Activated CD8-positive, alpha-beta T cell treated with anti-CD3 and anti-CD28 coated beads for 36 hours (primary cell): Measurements from ENCODE around the gene UNKL. TPM values are rescaled to one million over a fixed set of nuclear protein-coding genes. Genes with fewer than 3 reads are reported as not detected.

Experiments
- ATAC-seq: fragments of 200-7000 bp; cut with Tn5 transposase; one replicate; pipeline ENCODE4 v1.10.0; 2021; ENCODE audit warnings: mild to moderate bottlenecking, moderate library complexity
- CTCF ChIA-PET: fragments of 350-600 bp; sonication (Branson Sonifier 250); formaldehyde crosslinking; loops from one replicate; lab custom pipeline; 2021; ENCODE audit warnings: antibody characterized with exemption; lab: Charles Lee
- POLR2A ChIA-PET: fragments of 350-600 bp; sonication (Branson Sonifier 250); formaldehyde crosslinking; loops from one replicate; lab custom pipeline; 2021; ENCODE audit warnings: antibody characterized with exemption; lab: Charles Lee
- DNase-seq: peaks from one replicate; pipeline ENCODE4 v3.0.0-alpha.2; 2020
- H3K27ac Mint-ChIP-seq: one replicate; pipeline ENCODE4 v1.8.0; 2021; ENCODE audit warnings: mild to moderate bottlenecking, mixed read lengths
- H3K27me3 Mint-ChIP-seq: one replicate; pipeline ENCODE4 v1.8.0; 2021; ENCODE audit warnings: mixed read lengths
- H3K36me3 Mint-ChIP-seq: one replicate; pipeline ENCODE4 v1.8.0; 2021; ENCODE audit warnings: low read depth, mixed read lengths
- H3K4me1 Mint-ChIP-seq: one replicate; pipeline ENCODE4 v1.8.0; 2021; ENCODE audit warnings: low read depth, mixed read lengths
- H3K4me3 Mint-ChIP-seq: one replicate; pipeline ENCODE4 v1.8.0; 2021; ENCODE audit warnings: mild to moderate bottlenecking, moderate library complexity, mixed read lengths
- H3K9me3 Mint-ChIP-seq: one replicate; pipeline ENCODE4 v1.8.0; 2021; ENCODE audit warnings: mixed read lengths
- intact Hi-C: fragments of 100-400 bp; cut with micrococcal nuclease; formaldehyde crosslinking; loops from one replicate; pipeline ENCODE4 v1.10.0; 2022
- total RNA-seq, 2 experiments: library from RNA; stranded (reverse); gene quantifications; one replicate each; pipeline ENCODE4 v1.2.3, GENCODE V29; 2021
- TF ChIP-seq, protein P1 (sequence below): fragments of 200-600 bp; IDR thresholded peaks from one replicate; pipeline ENCODE4 v1.8.0; 2022; ENCODE audit warnings: antibody characterized with exemption, mild to moderate bottlenecking

The UNKL gene
- total RNA-seq, 2 experiments from 2014 or later, result 32.4 to 38.1 TPM

DNA sequence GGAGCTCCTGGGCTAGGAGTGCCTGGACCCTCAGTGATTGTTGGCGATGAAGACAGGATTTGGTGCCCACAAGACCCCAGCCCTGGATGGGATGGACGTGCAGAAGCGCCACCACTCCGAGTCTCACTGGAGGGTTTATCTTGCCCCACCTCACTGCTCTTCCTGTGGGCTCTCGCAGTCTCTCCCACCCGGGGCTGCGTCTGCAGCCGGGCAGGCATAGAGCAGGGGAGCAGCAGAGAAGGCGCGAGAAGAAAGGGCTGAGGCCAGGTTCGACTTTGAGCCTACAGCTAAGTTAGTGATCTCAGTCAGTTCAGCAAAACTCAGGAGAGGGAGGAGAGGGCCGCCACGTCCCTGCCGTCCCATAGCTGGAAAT lies 98.5 kb downstream of the UNKL start:
- Mint-ChIP-seq H3K4me3 (no peak overlapping the region), H3K27ac (no peak overlapping the region), H3K4me1 (peaks cover 12% of the 10 kb centered on the region), H3K9me3 (no peaks in the 10 kb centered on the region), H3K27me3 (no peaks in the 10 kb centered on the region), H3K36me3 (peaks cover 55% of the 10 kb centered on the region)
- DNase-seq (no peak), ATAC-seq (no peak)
- intact Hi-C loops, result no loop called here
- TF ChIP-seq, protein P1, sequence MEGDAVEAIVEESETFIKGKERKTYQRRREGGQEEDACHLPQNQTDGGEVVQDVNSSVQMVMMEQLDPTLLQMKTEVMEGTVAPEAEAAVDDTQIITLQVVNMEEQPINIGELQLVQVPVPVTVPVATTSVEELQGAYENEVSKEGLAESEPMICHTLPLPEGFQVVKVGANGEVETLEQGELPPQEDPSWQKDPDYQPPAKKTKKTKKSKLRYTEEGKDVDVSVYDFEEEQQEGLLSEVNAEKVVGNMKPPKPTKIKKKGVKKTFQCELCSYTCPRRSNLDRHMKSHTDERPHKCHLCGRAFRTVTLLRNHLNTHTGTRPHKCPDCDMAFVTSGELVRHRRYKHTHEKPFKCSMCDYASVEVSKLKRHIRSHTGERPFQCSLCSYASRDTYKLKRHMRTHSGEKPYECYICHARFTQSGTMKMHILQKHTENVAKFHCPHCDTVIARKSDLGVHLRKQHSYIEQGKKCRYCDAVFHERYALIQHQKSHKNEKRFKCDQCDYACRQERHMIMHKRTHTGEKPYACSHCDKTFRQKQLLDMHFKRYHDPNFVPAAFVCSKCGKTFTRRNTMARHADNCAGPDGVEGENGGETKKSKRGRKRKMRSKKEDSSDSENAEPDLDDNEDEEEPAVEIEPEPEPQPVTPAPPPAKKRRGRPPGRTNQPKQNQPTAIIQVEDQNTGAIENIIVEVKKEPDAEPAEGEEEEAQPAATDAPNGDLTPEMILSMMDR, result no peak
- CTCF ChIA-PET, result interaction anchor here (1.0 to 2.2 kb wide), 2 partner anchors 15 to 47 kb away, joined by 3 to 8 read pairs; no protein-coding TSS in a partner anchor
- POLR2A ChIA-PET, result interaction anchor here (0.7 to 1.3 kb wide), 2 partner anchors 9 to 484 kb away, joined by 3 to 4 read pairs; no protein-coding TSS in a partner anchor

- intact Hi-C loops, result no loop called here
- ATAC-seq (no peak), DNase-seq (no peak)
- H3K27ac Mint-ChIP-seq, result no peak overlapping the region
- ChIA-PET POLR2A (interaction anchor here (0.7 to 1.5 kb wide), 4 partner anchors 10 to 483 kb away, joined by 4 to 5 read pairs (median 4); no protein-coding TSS in a partner anchor), CTCF (interaction anchor here (1.0 to 2.2 kb wide), 2 partner anchors 14 to 48 kb away, joined by 3 to 8 read pairs; no protein-coding TSS in a partner anchor)
- H3K36me3 Mint-ChIP-seq, result peaks cover 58% of the 10 kb centered on the region
- H3K4me1 Mint-ChIP-seq, result peaks cover 17% of the 10 kb centered on the region
- TF ChIP-seq, protein P1, result no peak
- H3K9me3 Mint-ChIP-seq, result no peaks in the 10 kb centered on the region
- no peaks in the 10 kb centered on the region for H3K27me3 Mint-ChIP-seq
- no peak overlapping the region for H3K4me3 Mint-ChIP-seq
Observed at GRCh38 chr16:1315081-1316032, 99.1 kb downstream of the UNKL start.

DNA sequence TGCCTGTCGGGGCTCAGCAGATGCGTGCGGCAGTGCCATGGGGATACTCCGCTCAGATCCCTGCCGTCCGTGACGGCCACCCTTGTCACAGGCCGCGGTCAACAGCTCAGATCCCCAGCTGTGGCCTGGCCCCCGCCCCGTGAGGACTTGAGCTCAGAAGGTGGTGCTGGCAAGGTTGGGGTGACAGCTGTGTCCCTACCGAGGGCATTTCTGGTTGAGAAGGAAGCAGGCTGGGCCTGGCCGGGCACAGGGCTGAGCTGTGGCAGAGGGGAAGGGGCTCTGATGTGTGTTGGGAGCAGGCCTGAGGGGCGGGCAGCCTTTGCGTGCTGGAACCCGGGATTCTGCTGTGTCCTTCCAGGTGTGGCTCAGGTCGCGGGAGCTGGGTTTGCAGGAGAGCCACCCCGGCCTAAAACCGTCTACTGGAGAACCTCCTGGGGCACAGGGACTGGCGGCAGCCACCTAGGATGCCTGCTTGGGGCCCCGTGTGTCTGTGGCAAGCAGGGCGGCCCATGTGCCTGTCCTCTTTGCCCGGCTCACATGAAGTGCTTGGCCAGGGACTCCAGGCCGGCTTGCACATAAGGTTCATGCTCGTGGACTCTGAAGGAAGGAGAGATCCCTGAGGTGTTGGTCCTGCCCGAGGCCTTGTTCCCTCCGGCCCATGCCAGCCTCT lies 100.0 kb downstream of the UNKL start:
- H3K36me3 Mint-ChIP-seq, result peaks cover 54% of the 10 kb centered on the region
- H3K27ac Mint-ChIP-seq, result no peak overlapping the region

DNA sequence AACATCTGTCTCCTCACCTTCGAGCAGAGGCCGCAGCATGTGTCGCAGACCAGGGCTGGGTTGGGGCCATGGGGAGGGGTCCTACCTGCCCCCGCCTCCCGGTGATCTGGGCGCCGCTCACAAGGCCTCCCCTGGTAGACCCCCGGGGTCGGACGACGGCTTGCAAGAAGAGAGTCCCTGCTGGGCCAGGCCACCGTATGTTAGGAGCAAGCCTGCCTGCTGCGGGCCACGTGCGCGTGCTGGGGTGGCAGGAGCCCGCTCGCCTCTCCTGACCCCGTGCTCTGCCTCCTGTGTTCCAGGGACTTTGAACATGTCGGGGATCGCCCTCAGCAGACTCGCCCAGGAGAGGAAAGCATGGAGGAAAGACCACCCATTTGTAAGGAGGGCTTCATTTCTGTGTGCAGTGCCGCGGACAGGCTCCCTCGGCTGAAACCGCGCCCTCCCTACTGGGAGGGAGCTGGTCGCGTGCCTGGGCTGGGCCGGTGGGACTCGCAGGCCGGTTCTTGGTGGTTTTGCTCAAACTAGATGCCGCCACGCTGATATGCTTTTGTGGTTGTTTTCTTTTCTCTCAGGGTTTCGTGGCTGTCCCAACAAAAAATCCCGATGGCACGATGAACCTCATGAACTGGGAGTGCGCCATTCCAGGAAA lies 100.7 kb downstream of the UNKL start:
- ChIA-PET POLR2A (interaction anchor here (1.1 to 1.6 kb wide), 3 partner anchors 9 to 22 kb away, joined by 4 to 5 read pairs (median 4); no protein-coding TSS in a partner anchor), CTCF (no interaction called here)
- peaks cover 20% of the 10 kb centered on the region for H3K4me1 Mint-ChIP-seq
- TF ChIP-seq, protein P1, result no peak
- ATAC-seq (no peak), DNase-seq (no peak)
- no peaks in the 10 kb centered on the region for H3K9me3 Mint-ChIP-seq
- H3K4me3 Mint-ChIP-seq, result no peak overlapping the region
- intact Hi-C loops, result no loop called here
- H3K36me3 Mint-ChIP-seq, result peaks cover 49% of the 10 kb centered on the region
- H3K27me3 Mint-ChIP-seq, result no peaks in the 10 kb centered on the region
- H3K27ac Mint-ChIP-seq, result no peak overlapping the region

More for the DNA sequence above, 100.0 kb downstream of the UNKL start:
- H3K4me3 Mint-ChIP-seq, result no peak overlapping the region
- no peak for DNase-seq
- no peak for ATAC-seq
- no peaks in the 10 kb centered on the region for H3K27me3 Mint-ChIP-seq
- ChIA-PET POLR2A (interaction anchor here (0.7 to 1.6 kb wide), 4 partner anchors 9 to 200 kb away, joined by 4 to 5 read pairs (median 4); no protein-coding TSS in a partner anchor), CTCF (no interaction called here)
- H3K9me3 Mint-ChIP-seq, result no peaks in the 10 kb centered on the region
- intact Hi-C loops, result no loop called here
- peaks cover 20% of the 10 kb centered on the region for H3K4me1 Mint-ChIP-seq
- TF ChIP-seq, protein P1, result no peak

Other genes starting within 250 kb of the UNKL start
- not detected for gene TPSG1, start 189.4 kb downstream of the UNKL start, total RNA-seq
- not detected for gene TPSB2, start 184.5 kb downstream of the UNKL start, total RNA-seq
- gene TPSAB1, start 174.0 kb downstream of the UNKL start, total RNA-seq, result not detected
- not detected for gene TPSD1, start 158.6 kb downstream of the UNKL start, total RNA-seq
- gene UBE2I, start 105.1 kb downstream of the UNKL start, total RNA-seq, result 100 to 1,000 TPM; 245 to 254 TPM
- gene BAIAP3, start 81.1 kb downstream of the UNKL start, total RNA-seq, result under 1 TPM; 0.27 to 0.68 TPM
- 10 to 100 TPM; 54.7 to 57.4 TPM for gene TSR3, start 62.8 kb downstream of the UNKL start, total RNA-seq
- gene GNPTG, start 62.8 kb downstream of the UNKL start, total RNA-seq, result 10 to 100 TPM; 17.3 to 19.2 TPM
- gene UQCC4, start 6.0 kb upstream of the UNKL start, total RNA-seq, result 10 to 100 TPM; 16.4 to 17.8 TPM
- under 1 TPM in 1 of 2 experiments, not detected in 1; 0.29 TPM for gene PERCC1, start 16.4 kb upstream of the UNKL start, total RNA-seq
- gene CCDC154, start 29.9 kb upstream of the UNKL start, total RNA-seq, result 1 to 10 TPM; 1.3 to 1.4 TPM
- 10 to 100 TPM; 35.5 to 36.8 TPM for gene CLCN7, start 60.3 kb upstream of the UNKL start, total RNA-seq
- not detected for gene PTX4, start 74.2 kb upstream of the UNKL start, total RNA-seq
- 10 to 100 TPM; 59.1 to 62.1 TPM for gene TELO2, start 78.7 kb upstream of the UNKL start, total RNA-seq
- 10 to 100 TPM; 12.9 to 14.3 TPM for gene TMEM204, start 119.0 kb upstream of the UNKL start, total RNA-seq
- 10 to 100 TPM; 12.0 to 12.1 TPM for gene IFT140, start 197.4 kb upstream of the UNKL start, total RNA-seq
- gene CRAMP1, start 197.7 kb upstream of the UNKL start, total RNA-seq, result 10 to 100 TPM; 15.1 to 15.7 TPM